Stimulated activated CD8-positive, alpha-beta memory T cell treated with anti-CD3 and anti-CD28 coated beads, Interleukin-4, amount 100 ng/mL, for 48 hours (primary cell): Measurements from ENCODE around the gene CATSPERZ.
A peak's percentile ranks its signal among the peaks of the same experiment; 100 is the strongest.
"Not testable (repeated sequence)": the region's sequence is repeated elsewhere in the genome, so short reads cannot be mapped to it uniquely, and the experiment has no call there.

Experiments used
- DNase-seq: peaks from one replicate; pipeline ENCODE4 v3.0.0-alpha.2; 2020

CATSPERZ gene

GRCh38 chr11:64304316-64305072, 4.3 kb downstream of the CATSPERZ start:
- DNase-seq: peak; percentile 99

DNA sequence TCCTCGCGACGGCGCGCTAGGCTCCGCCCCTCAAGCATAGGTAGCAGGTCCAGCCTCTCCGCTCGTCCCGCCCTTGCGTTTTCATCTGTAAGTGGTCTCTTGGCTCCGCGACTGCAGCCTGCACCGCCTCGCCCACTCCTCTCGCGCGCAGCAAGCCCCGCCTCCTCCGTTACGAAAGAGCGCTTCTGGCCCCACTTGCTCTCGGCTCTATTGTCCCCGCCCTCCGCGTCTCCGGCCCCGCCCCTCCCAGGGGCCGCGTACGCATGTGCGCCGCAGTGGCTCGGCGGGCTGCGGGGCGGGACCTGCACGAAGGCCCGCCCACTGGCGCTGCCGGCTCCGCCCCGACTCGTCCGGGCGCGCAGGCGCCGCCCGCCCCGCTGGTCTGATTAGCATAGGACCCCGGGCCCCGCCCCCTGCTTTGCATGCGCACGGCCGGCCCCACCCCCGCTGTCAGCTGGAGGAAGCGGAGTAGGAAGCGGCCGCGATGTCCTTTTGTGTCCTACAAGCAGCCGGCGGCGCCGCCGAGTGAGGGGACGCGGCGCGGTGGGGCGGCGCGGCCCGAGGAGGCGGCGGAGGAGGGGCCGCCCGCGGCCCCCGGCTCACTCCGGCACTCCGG, 5.0 kb downstream of the CATSPERZ start, which contains the start of gene ESRRA:
TSS of gene ESRRA (plus strand) at position 450 of the 616 bp plus-strand sequence. CDS start 1,656 bp downstream, outside the sequence.
- DNase-seq: peak; percentile 100

GRCh38 chr11:64305691-64306562, 5.8 kb downstream of the CATSPERZ start:
- peak; percentile 81 for DNase-seq

- DNase-seq: no peak
Measured at GRCh38 chr11:64306563-64306875, 6.4 kb downstream of the CATSPERZ start.

DNA sequence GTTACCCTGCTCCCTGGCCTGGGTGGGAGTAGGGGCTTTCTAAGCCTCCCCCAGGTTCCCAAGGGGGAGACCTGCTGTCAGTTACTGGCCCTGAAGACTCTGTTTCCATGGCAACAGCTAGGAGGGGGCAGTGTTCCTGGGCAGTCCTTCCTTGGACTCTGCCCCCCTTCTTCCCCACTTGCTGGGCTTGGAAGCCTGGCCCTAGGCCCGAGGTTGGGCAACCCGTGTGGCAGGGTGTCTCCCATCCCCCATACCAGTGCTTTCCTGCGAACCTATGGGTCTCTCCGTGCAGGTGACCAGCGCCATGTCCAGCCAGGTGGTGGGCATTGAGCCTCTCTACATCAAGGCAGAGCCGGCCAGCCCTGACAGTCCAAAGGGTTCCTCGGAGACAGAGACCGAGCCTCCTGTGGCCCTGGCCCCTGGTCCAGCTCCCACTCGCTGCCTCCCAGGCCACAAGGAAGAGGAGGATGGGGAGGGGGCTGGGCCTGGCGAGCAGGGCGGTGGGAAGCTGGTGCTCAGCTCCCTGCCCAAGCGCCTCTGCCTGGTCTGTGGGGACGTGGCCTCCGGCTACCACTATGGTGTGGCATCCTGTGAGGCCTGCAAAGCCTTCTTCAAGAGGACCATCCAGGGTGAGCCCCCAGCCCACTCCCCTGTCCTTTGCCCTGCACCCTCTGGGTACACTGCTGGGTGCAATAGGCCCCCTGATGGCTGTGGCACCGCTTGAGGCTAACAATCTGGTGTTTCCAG, 6.9 kb downstream of the CATSPERZ start:
- no peak for DNase-seq

DNA sequence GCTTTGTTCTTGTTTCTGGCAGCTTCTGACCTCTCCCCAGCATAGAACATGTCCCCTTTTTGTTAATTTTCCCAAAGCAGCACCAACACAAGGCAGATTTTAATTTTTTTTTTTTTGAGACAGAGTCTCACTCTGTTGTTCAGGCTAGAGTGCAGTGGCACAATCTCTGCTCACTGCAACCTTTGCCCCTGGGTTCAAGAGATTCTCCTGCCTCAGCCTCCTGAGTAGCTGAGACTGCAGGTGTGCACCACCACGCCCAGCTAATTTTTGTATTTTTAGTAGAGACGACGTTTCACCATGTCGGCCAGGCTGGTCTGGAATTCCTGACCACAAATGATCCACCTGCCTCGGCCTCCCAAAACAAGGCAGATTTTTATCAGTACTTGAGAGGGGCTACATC, 7.6 kb downstream of the CATSPERZ start:
- DNase-seq: not testable (repeated sequence)

DNA sequence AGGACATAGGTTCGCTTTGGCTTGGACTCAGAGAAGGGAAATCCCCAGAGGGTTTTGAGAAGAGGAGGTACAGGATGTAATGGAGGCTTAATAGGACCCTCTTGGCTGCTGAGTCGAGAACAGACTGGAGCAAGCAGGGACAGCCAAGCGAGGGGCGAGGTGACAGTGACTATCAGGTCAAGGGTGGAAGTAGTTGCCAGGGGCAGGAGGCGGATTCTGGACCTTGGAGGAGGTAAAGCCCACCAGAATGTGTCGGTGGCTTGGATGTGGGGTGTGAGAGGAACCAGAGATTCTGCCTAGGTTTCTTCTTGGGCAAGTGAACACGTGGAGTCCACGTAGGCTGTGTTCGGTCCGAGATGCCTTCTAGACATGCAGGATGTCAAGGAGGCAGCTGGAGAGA, 12.8 kb downstream of the CATSPERZ start:
- DNase-seq: no peak

DNA sequence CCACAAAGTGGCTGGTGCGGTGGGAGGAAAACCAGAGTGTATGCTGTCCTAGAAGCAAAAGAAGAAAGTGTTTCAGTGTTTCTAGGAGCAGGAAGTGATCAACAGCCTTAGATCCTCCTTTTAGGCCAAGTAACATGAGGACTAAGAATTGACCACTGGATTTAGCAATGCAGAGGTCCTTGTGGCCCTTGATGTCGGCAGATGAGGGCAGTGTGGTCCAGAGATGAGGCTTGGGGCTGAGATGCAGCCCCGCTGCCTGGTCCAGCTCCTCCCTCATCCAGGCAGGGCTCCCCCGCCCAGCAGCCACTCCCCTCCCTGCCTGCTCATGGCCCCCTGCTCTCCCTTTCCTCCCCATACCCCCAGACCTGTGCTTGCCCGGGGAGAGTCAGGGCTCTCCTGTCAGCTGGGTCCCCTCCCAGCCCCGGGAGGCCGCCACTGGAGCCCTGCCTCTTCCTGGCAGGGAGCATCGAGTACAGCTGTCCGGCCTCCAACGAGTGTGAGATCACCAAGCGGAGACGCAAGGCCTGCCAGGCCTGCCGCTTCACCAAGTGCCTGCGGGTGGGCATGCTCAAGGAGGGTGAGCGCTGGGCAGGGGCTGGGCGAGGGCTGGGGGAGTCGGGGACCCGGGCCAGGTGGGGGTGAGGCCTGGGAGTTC, 13.5 kb downstream of the CATSPERZ start:
- no peak for DNase-seq

DNA sequence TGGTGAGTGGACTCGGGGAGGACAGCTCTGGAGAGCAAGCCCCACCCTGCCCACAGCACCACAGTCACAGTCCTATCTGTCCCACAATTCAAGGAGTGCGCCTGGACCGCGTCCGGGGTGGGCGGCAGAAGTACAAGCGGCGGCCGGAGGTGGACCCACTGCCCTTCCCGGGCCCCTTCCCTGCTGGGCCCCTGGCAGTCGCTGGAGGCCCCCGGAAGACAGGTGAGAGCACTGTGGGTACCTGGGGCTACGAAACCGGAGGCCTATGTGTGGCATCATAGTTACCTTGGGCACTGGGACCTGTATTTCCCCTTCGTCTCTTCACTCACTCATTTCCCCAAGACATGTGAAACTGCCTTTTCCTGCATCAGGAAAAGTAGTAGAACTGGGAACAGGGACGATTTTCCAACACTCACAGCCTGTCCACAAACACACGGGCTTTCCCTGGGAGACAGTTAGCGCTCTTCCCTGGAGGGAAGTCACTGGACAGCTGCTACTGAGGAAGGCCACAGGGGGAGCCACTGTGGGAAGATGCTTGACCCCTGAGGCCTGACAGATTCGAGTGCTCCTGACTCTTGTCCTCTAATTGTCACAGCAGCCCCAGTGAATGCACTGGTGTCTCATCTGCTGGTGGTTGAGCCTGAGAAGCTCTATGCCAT, 14.1 kb downstream of the CATSPERZ start:
- no peak for DNase-seq

DNA sequence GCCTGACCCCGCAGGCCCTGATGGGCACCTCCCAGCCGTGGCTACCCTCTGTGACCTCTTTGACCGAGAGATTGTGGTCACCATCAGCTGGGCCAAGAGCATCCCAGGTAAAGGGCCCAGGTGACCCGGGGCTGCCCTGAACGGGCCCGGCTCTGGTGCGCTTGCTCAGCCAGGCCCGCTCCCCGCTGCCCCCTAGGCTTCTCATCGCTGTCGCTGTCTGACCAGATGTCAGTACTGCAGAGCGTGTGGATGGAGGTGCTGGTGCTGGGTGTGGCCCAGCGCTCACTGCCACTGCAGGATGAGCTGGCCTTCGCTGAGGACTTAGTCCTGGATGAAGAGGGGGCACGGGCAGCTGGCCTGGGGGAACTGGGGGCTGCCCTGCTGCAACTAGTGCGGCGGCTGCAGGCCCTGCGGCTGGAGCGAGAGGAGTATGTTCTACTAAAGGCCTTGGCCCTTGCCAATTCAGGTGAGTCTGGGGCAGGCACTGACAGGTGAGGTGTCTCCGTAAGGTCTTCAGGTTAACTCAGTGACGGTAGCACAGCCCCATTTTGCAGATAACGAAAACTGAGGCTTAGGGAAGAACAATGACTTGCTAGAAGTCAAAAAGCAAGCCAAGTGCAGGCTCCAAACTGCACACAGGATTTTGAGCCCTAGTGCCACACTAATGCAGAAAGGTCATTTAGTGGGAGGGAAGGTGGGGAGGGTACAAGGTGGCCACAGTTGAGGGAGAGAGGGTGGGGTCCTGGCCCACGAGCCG, 14.8 kb downstream of the CATSPERZ start:
- no peak for DNase-seq

DNA sequence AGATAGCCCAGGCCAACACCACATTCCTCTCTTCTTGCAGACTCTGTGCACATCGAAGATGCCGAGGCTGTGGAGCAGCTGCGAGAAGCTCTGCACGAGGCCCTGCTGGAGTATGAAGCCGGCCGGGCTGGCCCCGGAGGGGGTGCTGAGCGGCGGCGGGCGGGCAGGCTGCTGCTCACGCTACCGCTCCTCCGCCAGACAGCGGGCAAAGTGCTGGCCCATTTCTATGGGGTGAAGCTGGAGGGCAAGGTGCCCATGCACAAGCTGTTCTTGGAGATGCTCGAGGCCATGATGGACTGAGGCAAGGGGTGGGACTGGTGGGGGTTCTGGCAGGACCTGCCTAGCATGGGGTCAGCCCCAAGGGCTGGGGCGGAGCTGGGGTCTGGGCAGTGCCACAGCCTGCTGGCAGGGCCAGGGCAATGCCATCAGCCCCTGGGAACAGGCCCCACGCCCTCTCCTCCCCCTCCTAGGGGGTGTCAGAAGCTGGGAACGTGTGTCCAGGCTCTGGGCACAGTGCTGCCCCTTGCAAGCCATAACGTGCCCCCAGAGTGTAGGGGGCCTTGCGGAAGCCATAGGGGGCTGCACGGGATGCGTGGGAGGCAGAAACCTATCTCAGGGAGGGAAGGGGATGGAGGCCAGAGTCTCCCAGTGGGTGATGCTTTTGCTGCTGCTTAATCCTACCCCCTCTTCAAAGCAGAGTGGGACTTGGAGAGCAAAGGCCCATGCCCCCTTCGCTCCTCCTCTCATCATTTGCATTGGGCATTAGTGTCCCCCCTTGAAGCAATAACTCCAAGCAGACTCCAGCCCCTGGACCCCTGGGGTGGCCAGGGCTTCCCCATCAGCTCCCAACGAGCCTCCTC, 15.7 kb downstream of the CATSPERZ start:
- DNase-seq: not testable (repeated sequence)

GRCh38 chr11:64316672-64317324, 16.6 kb downstream of the CATSPERZ start:
- peak; percentile 59 for DNase-seq

DNA sequence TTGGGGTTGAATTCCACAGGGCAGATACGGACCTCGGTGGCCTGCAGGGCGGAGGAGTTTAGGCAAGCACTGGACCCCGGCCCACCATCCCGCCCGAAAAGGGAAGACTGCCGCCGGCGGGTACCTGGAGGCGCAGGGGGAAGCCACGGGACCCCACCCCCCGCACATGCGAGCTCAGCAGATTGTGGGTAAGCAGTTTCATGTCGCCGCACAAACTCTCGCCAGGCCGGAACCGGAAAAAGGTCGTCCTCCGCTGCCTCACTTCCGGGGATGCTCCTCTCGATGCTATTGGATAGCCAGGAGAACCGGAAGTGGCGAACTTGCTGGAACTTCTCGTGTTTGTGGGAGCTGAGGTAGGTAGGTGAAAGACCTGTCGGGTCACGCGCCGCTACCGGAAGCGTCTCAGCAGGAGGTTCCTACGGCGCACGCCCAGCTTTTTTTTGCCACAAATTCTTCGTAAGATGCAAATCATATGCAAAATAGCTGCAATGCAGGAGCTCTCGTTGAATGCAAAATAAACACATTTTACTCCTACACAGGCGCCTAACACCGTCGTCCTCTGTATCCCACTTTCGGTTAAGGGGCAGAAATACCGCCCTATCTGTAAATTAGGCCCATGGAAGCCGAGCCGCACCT, 17.3 kb downstream of the CATSPERZ start, which contains the start of gene TRMT112:
TSS of gene TRMT112 (minus strand) at position 235 of the 636 bp plus-strand sequence. CDS start at position 202, 33 bp downstream.
- peak; percentile 96 for DNase-seq

DNA sequence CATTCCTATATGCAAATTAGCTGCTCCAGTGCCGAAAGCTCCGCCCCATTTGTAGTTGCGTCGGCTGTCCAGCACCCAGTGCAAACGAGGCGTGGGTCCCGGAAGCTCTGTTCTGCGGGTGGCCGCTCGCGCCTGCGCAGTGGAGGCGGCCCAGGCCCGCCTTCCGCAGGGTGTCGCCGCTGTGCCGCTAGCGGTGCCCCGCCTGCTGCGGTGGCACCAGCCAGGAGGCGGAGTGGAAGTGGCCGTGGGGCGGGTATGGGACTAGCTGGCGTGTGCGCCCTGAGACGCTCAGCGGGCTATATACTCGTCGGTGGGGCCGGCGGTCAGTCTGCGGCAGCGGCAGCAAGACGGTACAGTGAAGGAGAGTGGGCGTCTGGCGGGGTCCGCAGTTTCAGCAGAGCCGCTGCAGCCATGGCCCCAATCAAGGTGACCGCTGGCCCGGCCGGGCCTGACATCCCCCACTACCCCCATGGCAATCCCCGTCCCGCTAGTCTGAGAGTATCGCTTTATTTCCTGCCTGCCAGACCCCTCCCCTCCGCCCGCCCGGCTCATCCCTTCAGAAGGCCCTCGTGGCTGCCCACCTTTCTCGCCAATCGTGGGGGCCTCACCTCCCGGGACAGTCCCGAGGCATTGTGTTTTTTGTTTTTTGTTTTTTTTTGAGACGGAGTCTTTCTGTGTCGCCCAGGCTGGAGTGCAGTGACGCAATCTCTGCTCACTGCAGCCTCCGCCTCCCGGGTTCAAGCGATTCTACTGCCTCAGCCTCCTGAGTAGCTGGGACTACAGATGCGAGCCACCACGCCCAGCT, 18.0 kb downstream of the CATSPERZ start, which contains the start of gene PRDX5:
TSS of gene PRDX5 (plus strand) at position 161 of the 805 bp plus-strand sequence. CDS start at position 256, 95 bp downstream.
- peak; percentile 95 for DNase-seq

GRCh38 chr11:64318766-64319761, 18.9 kb downstream of the CATSPERZ start:
- DNase-seq: no peak

GRCh38 chr11:64320556-64320955, 20.4 kb downstream of the CATSPERZ start:
- DNase-seq: no peak
